OCI-LY7 (cell line): ENCODE data around the gene ZNF283. TPM values are rescaled to one million over a fixed set of nuclear protein-coding genes. Genes with fewer than 3 reads are reported as not detected.
"Not testable (repeated sequence)": the region's sequence is repeated elsewhere in the genome, so short reads cannot be mapped to it uniquely, and the experiment has no call there.

Experiments used
- BruUV-seq: library from RNA; stranded (reverse); fragments of 400-500 nt; replicated peaks from 2 replicates; lab custom pipeline; 2021; lab: Mats Ljungman, UMichigan
- CTCF ChIA-PET: fragments of 300-600 bp; sonication (Branson Sonifier 250); formaldehyde crosslinking; loops from one replicate; lab custom pipeline; 2022; ENCODE audit warnings: antibody characterized with exemption; ENCODE audit not compliant: unreplicated experiment; lab: Charles Lee
- POLR2A ChIA-PET: fragments of 300-600 bp; sonication (Branson Sonifier 250); formaldehyde crosslinking; loops from one replicate; lab custom pipeline; 2022; ENCODE audit warnings: antibody characterized with exemption; lab: Charles Lee
- DNase-seq: peaks from one replicate; pipeline ENCODE4 v3.0.0-alpha.2; 2015; ENCODE audit warnings: low spot score
- H2AFZ ChIP-seq: fragments of 200-600 bp; sonication (generic), shearing (Covaris generic); 2 replicates; pipeline ENCODE4 v1.6.1; 2014; ENCODE audit warnings: mild to moderate bottlenecking, antibody characterized with exemption, low read length, moderate library complexity
- H3K27ac ChIP-seq: fragments of 200-600 bp; sonication (generic); 2 replicates; pipeline ENCODE4 v1.5.1; 2014; ENCODE audit warnings: mixed run types, low read depth, mild to moderate bottlenecking, moderate library complexity, low read length, inconsistent platforms; ENCODE audit not compliant: poor library complexity, severe bottlenecking
- H3K36me3 ChIP-seq: fragments of 200-600 bp; sonication (generic); 2 replicates; pipeline ENCODE4 v1.6.1; 2014; ENCODE audit warnings: mild to moderate bottlenecking, antibody characterized with exemption, low read length, moderate library complexity, mixed read lengths; ENCODE audit not compliant: insufficient read depth
- H3K4me1 ChIP-seq: fragments of 200-600 bp; sonication (generic); 2 replicates; pipeline ENCODE4 v1.5.1; 2014; ENCODE audit warnings: mild to moderate bottlenecking, low read length; ENCODE audit not compliant: insufficient read depth, poor library complexity, severe bottlenecking
- H3K4me2 ChIP-seq: fragments of 200-600 bp; sonication (generic); 2 replicates; pipeline ENCODE4 v1.6.1; 2014; ENCODE audit warnings: mild to moderate bottlenecking, low read length
- H3K4me3 ChIP-seq: fragments of 200-600 bp; sonication (generic); 2 replicates; pipeline ENCODE4 v1.5.1; 2014; ENCODE audit warnings: mild to moderate bottlenecking, low read depth, low read length; ENCODE audit not compliant: poor library complexity, severe bottlenecking
- H3K79me2 ChIP-seq: fragments of 200-600 bp; sonication (generic); 2 replicates; pipeline ENCODE4 v1.6.1; 2016; ENCODE audit warnings: low read depth, mild to moderate bottlenecking, low read length, moderate library complexity, mixed read lengths; ENCODE audit not compliant: insufficient read depth
- H3K9me2 ChIP-seq: fragments of 200-600 bp; sonication (generic); 2 replicates; pipeline ENCODE4 v1.6.1; 2016; ENCODE audit warnings: mild to moderate bottlenecking, low read length, mixed read lengths; ENCODE audit not compliant: insufficient read depth
- H3K9me3 ChIP-seq: fragments of 200-600 bp; sonication (generic); 2 replicates; pipeline ENCODE4 v1.6.1; 2014; ENCODE audit warnings: mild to moderate bottlenecking, mixed run types, low read length, mixed read lengths
- H4K20me1 ChIP-seq: fragments of 200-600 bp; sonication (generic); 2 replicates; pipeline ENCODE4 v1.6.1; 2014; ENCODE audit warnings: mild to moderate bottlenecking, antibody characterized with exemption, low read length, moderate library complexity, mixed read lengths; ENCODE audit not compliant: insufficient read depth
- CTCF ChIP-seq: fragments of 200-600 bp; sonication (generic); conservative IDR thresholded peaks from 2 replicates; pipeline ENCODE4 v1.5.1; 2014; ENCODE audit warnings: mild to moderate bottlenecking, antibody characterized with exemption, low read length, moderate library complexity, mixed read lengths
- EZH2phosphoT487 ChIP-seq: fragments of 200-600 bp; sonication (generic); IDR thresholded peaks from 2 replicates; pipeline ENCODE4 v1.6.1; 2018; ENCODE audit warnings: low read depth, borderline replicate concordance, mild to moderate bottlenecking, mixed run types, antibody characterized with exemption, low read length, moderate library complexity, mixed read lengths
- intact Hi-C: fragments of 100-400 bp; cut with micrococcal nuclease; formaldehyde crosslinking; loops from one replicate; pipeline ENCODE4 v1.10.0; 2022; ENCODE audit not compliant: unreplicated experiment
- total RNA-seq, 2 experiments: library from RNA; depleted of rRNA in 1 of 2; stranded (reverse); fragments of >200 nt in 1 of 2; shearing (Covaris generic) in 1 of 2; gene quantifications; 2 replicates each; pipeline ENCODE4 v1.2.3, GENCODE V29; 2014 to 2022

The ZNF283 gene
- total RNA-seq, 2 experiments from 2014 or later: 2.8 to 4.8 TPM

DNA sequence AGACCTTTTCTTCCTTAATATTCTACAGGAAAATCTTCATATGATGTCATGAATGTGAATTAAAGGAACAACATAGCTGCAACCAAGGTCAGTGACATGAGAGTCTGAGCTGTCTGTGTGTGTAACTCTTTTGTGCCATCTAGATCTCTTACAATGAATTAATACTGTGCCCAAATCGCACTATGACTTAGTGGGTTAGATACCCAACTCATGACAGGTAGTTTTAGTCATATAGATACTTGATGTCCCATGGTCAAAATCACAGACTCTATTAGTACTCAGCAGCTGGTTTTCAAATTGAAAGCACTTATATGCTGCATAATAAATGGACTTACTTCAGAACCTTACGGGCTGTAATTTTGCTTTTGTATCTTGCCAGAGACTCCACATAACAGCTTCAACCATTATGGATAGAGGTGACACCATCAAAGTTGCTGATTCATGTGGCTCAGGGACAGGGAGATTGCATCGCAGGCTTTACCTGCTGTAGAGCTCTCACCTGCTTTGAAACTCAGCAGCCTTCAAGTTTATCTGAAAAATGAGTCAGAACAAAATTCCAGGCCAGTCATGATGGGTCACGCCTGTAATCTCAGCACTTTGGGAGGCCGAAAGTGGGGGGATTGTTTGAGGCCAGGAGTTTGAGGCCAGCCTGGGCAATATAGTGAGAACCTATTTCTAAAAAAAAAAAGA lies 12.3 kb upstream of the ZNF283 start:
- H4K20me1 ChIP-seq: no peaks in the 10 kb centered on the region
- H3K4me1 ChIP-seq: no peaks in the 10 kb centered on the region
- H2AFZ ChIP-seq: no peak overlapping the region
- H3K79me2 ChIP-seq: no peaks in the 10 kb centered on the region
- POLR2A ChIA-PET: no interaction called here
- CTCF ChIA-PET: no interaction called here
- DNase-seq: no peak
- H3K4me2 ChIP-seq: no peak overlapping the region
- no TSS peak for BruUV-seq
- H3K36me3 ChIP-seq: no peaks in the 10 kb centered on the region
- no peaks in the 10 kb centered on the region for H3K9me2 ChIP-seq
- intact Hi-C loops: no loop called here
- H3K27ac ChIP-seq: no peak overlapping the region
- no peaks in the 10 kb centered on the region for H3K9me3 ChIP-seq
- H3K4me3 ChIP-seq: no peak overlapping the region
- TF ChIP-seq EZH2phosphoT487 (no peak), CTCF (no peak)

- H3K79me2 ChIP-seq, POLR2A ChIA-PET, H4K20me1 ChIP-seq, H3K36me3 ChIP-seq, DNase-seq, H3K9me3 ChIP-seq, H3K9me2 ChIP-seq, BruUV-seq, H3K27ac ChIP-seq, CTCF ChIA-PET, H3K4me3 ChIP-seq, H3K4me2 ChIP-seq, H2AFZ ChIP-seq, H3K4me1 ChIP-seq, intact Hi-C loops: not testable (repeated sequence)
Observed at GRCh38 chr19:43817454-43817853, 9.7 kb upstream of the ZNF283 start.

- ChIA-PET CTCF (no interaction called here), POLR2A (no interaction called here)
- no peak for TF ChIP-seq EZH2phosphoT487
- TF ChIP-seq CTCF: no peak
- Histone ChIP-seq H3K79me2 (no peaks in the 10 kb centered on the region), H3K4me1 (no peaks in the 10 kb centered on the region), H3K36me3 (no peaks in the 10 kb centered on the region), H3K27ac (no peak overlapping the region), H4K20me1 (no peaks in the 10 kb centered on the region), H2AFZ (no peak overlapping the region), H3K4me2 (no peak overlapping the region), H3K4me3 (no peak overlapping the region), H3K9me3 (no peaks in the 10 kb centered on the region), H3K9me2 (no peaks in the 10 kb centered on the region)
- DNase-seq: no peak
- BruUV-seq: no TSS peak
- intact Hi-C loops: no loop called here
Observed at GRCh38 chr19:43818500-43818899, 8.6 kb upstream of the ZNF283 start.
